ENCODE data around the gene LCE2A.
A peak's percentile ranks its signal among the peaks of the same experiment; 100 is the strongest.
"Not testable (repeated sequence)": the region's sequence is repeated elsewhere in the genome, so short reads cannot be mapped to it uniquely, and the experiment has no call there.

LCE2A gene

GRCh38 chr1:152697701-152698600, at the start of gene LCE2A:
Gene LCE2A, plus strand, starts transcription at chr1:152698345. Its CDS starts 557 bp downstream, at chr1:152698902.
- no peak for DNase-seq

- peak; percentile 38 for DNase-seq
Observed at GRCh38 chr1:152654110-152654509, 44.0 kb upstream of the LCE2A start.

GRCh38 chr1:152656459-152656858, 41.7 kb upstream of the LCE2A start:
- DNase-seq, result no peak

GRCh38 chr1:152657677-152658076, 40.5 kb upstream of the LCE2A start:
- no peak for DNase-seq

- DNase-seq, result no peak
Observed at GRCh38 chr1:152658649-152659048, 39.5 kb upstream of the LCE2A start.

GRCh38 chr1:152663098-152663497, 35.0 kb upstream of the LCE2A start, which contains the start of gene LCE2D:
Gene LCE2D, plus strand, starts transcription at chr1:152663380. Its CDS starts 726 bp downstream, at chr1:152664106.
- DNase-seq, result no peak

- not testable (repeated sequence) for DNase-seq
Observed at GRCh38 chr1:152666171-152666570, 32.0 kb upstream of the LCE2A start.

GRCh38 chr1:152667648-152668047, 30.5 kb upstream of the LCE2A start:
- DNase-seq, result no peak

- DNase-seq, result no peak
Observed at GRCh38 chr1:152673016-152673415, 25.1 kb upstream of the LCE2A start.

GRCh38 chr1:152674983-152675382, 23.2 kb upstream of the LCE2A start, which contains the start of gene LCE2C:
Gene LCE2C, plus strand, starts transcription at chr1:152675279. Its CDS starts 737 bp downstream, at chr1:152676016.
- DNase-seq, result not testable (repeated sequence)

- no peak for DNase-seq
Observed at GRCh38 chr1:152679459-152679858, 18.7 kb upstream of the LCE2A start.

- no peak for DNase-seq
Observed at GRCh38 chr1:152681616-152682015, 16.5 kb upstream of the LCE2A start.

- DNase-seq, result no peak
Observed at GRCh38 chr1:152683846-152684245, 14.3 kb upstream of the LCE2A start.

GRCh38 chr1:152685823-152686222, 12.3 kb upstream of the LCE2A start, which contains the start of gene LCE2B:
Gene LCE2B, plus strand, starts transcription at chr1:152686123. Its CDS starts 721 bp downstream, at chr1:152686844.
- DNase-seq, result not testable (repeated sequence)

- DNase-seq, result no peak
Observed at GRCh38 chr1:152699746-152700145, 1.6 kb downstream of the LCE2A start.

- DNase-seq, result no peak
Observed at GRCh38 chr1:152707860-152708259, 9.7 kb downstream of the LCE2A start, which contains the start of gene LCE4A. Gene LCE4A, plus strand, starts transcription at chr1:152708160. Its CDS starts 916 bp downstream, at chr1:152709076.

- no peak for DNase-seq
Observed at GRCh38 chr1:152718238-152718637, 20.1 kb downstream of the LCE2A start.

- no peak for DNase-seq
Observed at GRCh38 chr1:152725261-152725660, 27.1 kb downstream of the LCE2A start.

GRCh38 chr1:152728986-152729385, 30.8 kb downstream of the LCE2A start:
- no peak for DNase-seq

- DNase-seq, result no peak
Observed at GRCh38 chr1:152735648-152736047, 37.5 kb downstream of the LCE2A start.

- DNase-seq, result no peak
Observed at GRCh38 chr1:152737997-152738396, 39.9 kb downstream of the LCE2A start.

GRCh38 chr1:152739841-152740240, 41.7 kb downstream of the LCE2A start:
- DNase-seq, result no peak

- DNase-seq, result no peak
Observed at GRCh38 chr1:152741656-152742055, 43.5 kb downstream of the LCE2A start.

Measured in NCI-H2029 (cell line).